Measurements from ENCODE around the gene CLNK. TPM values are rescaled to one million over a fixed set of nuclear protein-coding genes. Genes with fewer than 3 reads are reported as not detected.

CLNK gene
- total and polyA plus RNA-seq, 5 donors = not detected

DNA sequence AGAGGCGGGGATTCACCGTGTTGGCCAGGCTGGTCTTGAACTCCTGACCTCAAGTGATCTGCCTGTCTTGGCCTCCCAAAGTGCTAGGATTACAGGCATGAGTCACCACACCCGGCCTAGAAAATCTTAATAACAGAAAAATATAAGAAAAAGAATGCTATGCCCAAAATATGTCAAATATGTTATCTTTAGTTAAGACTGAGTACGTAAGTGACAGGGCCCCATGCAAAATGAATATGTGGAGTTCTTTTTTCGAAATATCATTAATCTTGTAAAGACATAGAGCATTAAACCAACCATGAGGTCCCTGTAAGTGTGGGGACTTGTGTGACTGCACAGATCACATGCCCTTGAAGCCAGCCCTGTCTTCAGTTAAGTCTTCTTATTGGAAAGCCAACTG, 218.4 kb downstream of the CLNK start:
- Histone ChIP-seq H3K27me3 (ENCODE audit: control insufficient read depth, insufficient read depth) (no peaks in the 10 kb centered on the region), H3K4me1 (ENCODE audit: control insufficient read depth, insufficient read depth, low read length) (no peaks in the 10 kb centered on the region), H3K27ac (ENCODE audit: low read length) (no peak overlapping the region), H3K4me3 (ENCODE audit: low read length) (no peak overlapping the region), H3K9me3 (ENCODE audit: control insufficient read depth, low read length) (no peaks in the 10 kb centered on the region)
- no peak for ATAC-seq
- intact Hi-C loops (cut with DNase I) = loop anchor here in 1 of 4 donors (10.0 kb wide), 1 partner anchor 79 kb away; no protein-coding TSS in a partner anchor
- DNase-seq = no peak
- WGBS = 82% methylated on average over 5 of the region's 5 CpGs

DNA sequence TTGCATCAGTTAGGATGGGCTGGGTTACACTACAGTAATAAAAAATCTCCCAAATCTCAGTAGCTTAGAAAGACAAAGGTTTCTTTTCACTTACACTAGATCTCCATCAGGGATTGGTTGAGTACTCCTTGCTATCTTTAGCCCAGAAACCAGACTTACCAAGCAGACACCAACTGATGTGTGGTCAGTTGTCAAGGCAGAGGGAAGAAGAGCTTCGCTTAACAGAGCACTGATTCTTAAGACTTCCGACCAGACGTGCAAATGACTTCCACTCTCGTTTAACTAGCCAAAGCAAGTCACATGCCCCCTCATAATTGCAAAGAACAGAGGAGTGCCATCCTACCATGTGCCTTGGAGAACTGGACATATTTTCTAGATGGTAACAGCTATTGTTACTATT, 221.7 kb downstream of the CLNK start:
- no peak overlapping the region for H3K27ac ChIP-seq (ENCODE audit: low read length)
- H3K9me3 ChIP-seq (ENCODE audit: control insufficient read depth, low read length) = no peaks in the 10 kb centered on the region
- H3K4me3 ChIP-seq (ENCODE audit: low read length) = no peak overlapping the region
- H3K27me3 ChIP-seq (ENCODE audit: control insufficient read depth, insufficient read depth) = no peaks in the 10 kb centered on the region
- WGBS = 90% methylated on average over 4 of the region's 4 CpGs
- intact Hi-C loops (cut with DNase I) = loop anchor here in 1 of 4 donors (10.0 kb wide), 1 partner anchor 82 kb away; no protein-coding TSS in a partner anchor
- DNase-seq (no peak), ATAC-seq (no peak)
- no peaks in the 10 kb centered on the region for H3K4me1 ChIP-seq (ENCODE audit: control insufficient read depth, insufficient read depth, low read length)

DNA sequence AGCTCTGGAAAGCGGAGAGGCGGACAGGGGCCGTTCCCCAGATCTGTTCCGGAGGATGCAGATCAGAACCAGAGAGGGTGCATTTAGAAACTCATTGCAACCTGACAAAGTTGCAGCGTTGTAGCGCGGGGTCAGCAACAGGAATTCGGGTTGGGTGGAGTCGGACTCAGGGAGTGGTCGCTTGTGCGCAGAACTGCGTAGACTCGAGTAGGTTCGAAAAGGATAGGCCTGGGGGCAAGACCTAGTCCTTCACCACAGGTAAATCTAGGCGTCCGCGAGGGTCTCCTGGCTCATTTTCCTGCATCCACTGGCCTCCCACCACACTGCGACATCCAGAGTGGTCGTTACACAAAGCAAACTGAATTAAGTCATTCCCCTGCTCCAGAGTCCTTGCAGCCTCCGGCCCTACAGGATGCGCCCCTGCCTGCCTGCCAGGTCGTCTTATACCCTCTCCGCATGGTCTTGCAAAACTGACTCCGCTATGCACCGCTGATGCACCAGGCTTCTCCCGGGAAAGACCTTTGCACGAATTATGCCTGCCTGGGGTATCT, 222.6 kb downstream of the CLNK start:
- Histone ChIP-seq H3K27me3 (ENCODE audit: control insufficient read depth, insufficient read depth) (no peaks in the 10 kb centered on the region), H3K4me3 (ENCODE audit: low read length) (peak overlapping the region; percentile 13), H3K4me1 (ENCODE audit: control insufficient read depth, insufficient read depth, low read length) (no peaks in the 10 kb centered on the region), H3K27ac (ENCODE audit: low read length) (no peak overlapping the region), H3K9me3 (ENCODE audit: control insufficient read depth, low read length) (no peaks in the 10 kb centered on the region)
- ATAC-seq (no peak), DNase-seq (no peak)
- 43% methylated on average over 27 of the region's 27 CpGs for WGBS
- intact Hi-C loops (cut with DNase I) = loop anchor here in 1 of 4 donors (10.0 kb wide), 1 partner anchor 83 kb away; no protein-coding TSS in a partner anchor

DNA sequence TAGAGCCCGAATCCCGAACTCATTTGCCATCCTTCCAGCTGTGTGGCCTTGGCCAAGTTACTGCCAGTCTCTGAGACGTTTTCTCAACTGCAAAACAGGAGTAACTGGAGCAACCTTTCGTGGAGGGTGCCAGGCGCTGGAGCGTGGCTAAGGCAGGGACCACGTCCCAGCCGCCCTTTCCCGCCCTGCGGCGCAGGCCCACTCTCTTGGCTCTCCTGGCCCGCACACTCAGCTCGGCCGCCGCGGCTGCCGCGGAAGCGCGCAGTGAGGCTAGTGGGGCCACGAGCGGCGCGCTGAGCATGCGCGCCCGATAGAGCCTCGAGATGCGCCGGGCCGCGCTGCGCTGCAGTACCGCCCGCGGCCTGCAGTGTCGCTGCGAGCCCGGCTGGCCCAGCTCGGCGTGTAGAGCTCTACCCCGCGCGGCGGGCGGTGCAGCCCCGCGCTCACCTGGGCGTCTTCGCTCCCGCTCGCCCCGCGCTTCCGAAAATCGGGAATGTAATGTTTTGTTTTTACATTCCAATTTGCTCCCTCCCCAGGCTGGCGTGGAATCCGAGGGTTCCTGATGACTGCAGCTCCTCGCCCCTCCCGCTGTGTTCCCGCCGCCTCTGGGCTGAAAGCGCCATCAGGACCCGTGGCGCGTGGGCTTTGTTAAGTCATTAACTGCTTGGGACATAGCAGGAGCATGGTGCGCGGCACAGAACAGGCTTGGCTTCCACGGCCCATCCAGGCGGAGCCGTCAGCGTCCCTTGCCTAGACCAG, 223.3 kb downstream of the CLNK start:
- DNase-seq = peak; percentile 59 to 87 (median 81)
- ATAC-seq = peak; percentile 84 to 94
- Histone ChIP-seq H3K27ac (ENCODE audit: low read length) (no peak overlapping the region), H3K4me1 (ENCODE audit: control insufficient read depth, insufficient read depth, low read length) (peaks cover 2% of the 10 kb centered on the region), H3K27me3 (ENCODE audit: control insufficient read depth, insufficient read depth) (no peaks in the 10 kb centered on the region), H3K4me3 (ENCODE audit: low read length) (peak overlapping the region; percentile 13), H3K9me3 (ENCODE audit: control insufficient read depth, low read length) (no peaks in the 10 kb centered on the region)
- 6% methylated on average over 72 of the region's 72 CpGs for WGBS
- intact Hi-C loops (cut with DNase I) = loop anchor here in 1 of 4 donors (10.0 kb wide), 1 partner anchor 84 kb away; no protein-coding TSS in a partner anchor

DNA sequence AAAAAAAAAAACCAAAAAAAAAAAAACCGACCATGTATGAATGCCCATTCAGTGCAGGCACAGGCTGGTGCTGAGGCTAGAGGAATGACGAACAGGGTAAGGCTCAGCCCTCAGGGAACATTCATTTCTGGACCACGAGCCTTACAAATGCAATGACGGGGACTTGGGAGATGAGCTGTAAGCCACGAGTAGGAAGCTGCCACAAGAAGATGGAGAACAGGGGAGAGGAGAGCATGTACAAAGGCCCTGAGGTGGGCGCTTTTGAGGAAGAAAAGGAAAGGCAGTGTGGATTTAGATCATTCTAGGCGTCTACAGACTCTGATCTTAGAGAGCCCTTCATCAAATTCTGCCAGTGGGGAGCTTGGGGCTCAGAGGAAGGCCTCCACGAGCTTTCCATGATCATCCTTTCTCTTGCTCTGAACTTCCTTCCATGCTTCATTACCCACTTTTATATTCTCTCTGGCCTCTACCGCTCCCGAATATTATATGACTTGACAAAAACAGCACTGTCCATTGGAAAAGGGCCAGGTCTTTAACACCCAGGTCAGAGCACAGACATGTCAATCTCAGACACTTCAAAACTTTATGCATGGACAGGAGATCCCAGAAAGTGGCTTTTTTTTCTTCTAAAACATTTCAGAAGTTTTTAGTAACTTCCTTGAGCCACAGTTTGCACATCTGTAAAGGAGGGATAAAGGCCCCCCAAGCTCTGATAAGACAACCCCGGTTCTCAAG, 224.1 kb downstream of the CLNK start:
- DNase-seq (no peak), ATAC-seq (no peak)
- no peak overlapping the region for H3K4me3 ChIP-seq (ENCODE audit: low read length)
- peaks cover 3% of the 10 kb centered on the region for H3K4me1 ChIP-seq (ENCODE audit: control insufficient read depth, insufficient read depth, low read length)
- no peaks in the 10 kb centered on the region for H3K9me3 ChIP-seq (ENCODE audit: control insufficient read depth, low read length)
- intact Hi-C loops (cut with DNase I) = loop anchor here in 1 of 4 donors (10.0 kb wide), 1 partner anchor 84 kb away; no protein-coding TSS in a partner anchor
- 78% methylated on average over 11 of the region's 11 CpGs for WGBS
- no peaks in the 10 kb centered on the region for H3K27me3 ChIP-seq (ENCODE audit: control insufficient read depth, insufficient read depth)
- H3K27ac ChIP-seq (ENCODE audit: low read length) = no peak overlapping the region

DNA sequence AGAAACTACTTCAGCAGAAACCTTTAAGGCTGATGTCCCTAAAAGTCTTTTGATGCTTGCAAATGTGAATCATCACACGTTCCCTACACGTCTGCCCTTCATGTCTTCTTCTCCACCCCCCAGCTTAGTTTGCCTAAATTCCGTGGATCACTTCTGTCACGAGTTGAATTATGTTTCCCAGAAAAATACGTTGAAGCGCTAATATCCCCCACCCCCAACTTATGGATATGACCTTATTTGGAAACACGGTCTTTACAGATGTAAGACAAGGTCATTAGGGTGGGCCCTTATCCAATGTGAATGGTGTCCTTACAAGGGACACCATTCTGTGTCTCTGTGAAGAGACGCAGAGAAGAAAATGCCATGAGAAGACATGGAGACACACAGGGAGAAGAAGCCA, 225.3 kb downstream of the CLNK start:
- Histone ChIP-seq H3K27ac (ENCODE audit: low read length) (no peak overlapping the region), H3K9me3 (ENCODE audit: control insufficient read depth, low read length) (no peaks in the 10 kb centered on the region), H3K4me3 (ENCODE audit: low read length) (no peak overlapping the region), H3K27me3 (ENCODE audit: control insufficient read depth, insufficient read depth) (no peaks in the 10 kb centered on the region), H3K4me1 (ENCODE audit: control insufficient read depth, insufficient read depth, low read length) (peaks cover 3% of the 10 kb centered on the region)
- ATAC-seq (no peak), DNase-seq (no peak)
- intact Hi-C loops (cut with DNase I) = no loop called here
- WGBS = 93% methylated on average over 8 of the region's 8 CpGs

DNA sequence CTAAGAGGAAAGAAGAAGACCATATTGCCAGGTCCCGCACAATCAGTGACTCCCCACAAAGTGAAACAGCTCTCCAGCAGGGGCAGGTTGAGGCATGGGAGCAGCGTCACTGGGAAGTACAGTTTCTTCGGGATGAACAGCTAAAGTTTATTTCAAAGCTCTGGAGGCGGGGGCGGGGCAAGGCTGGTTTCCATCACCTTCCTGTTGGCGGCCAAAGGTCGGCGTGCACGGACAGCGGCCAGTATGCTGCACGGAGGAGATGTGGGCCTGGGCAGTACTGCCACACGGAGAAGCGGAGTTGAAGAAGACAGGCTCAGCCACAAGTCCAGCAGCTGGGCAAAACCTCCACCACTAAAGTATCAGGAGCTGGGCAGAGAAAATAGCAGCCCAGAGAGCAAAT, 226.4 kb downstream of the CLNK start:
- ATAC-seq (no peak), DNase-seq (peak in 2 of 3 donors; percentile 19 to 52)
- intact Hi-C loops (cut with DNase I) = no loop called here
- H3K9me3 ChIP-seq (ENCODE audit: control insufficient read depth, low read length) = no peaks in the 10 kb centered on the region
- 48% methylated on average over 13 of the region's 13 CpGs for WGBS
- H3K4me3 ChIP-seq (ENCODE audit: low read length) = no peak overlapping the region
- no peak overlapping the region for H3K27ac ChIP-seq (ENCODE audit: low read length)
- H3K4me1 ChIP-seq (ENCODE audit: control insufficient read depth, insufficient read depth, low read length) = peaks cover 3% of the 10 kb centered on the region
- H3K27me3 ChIP-seq (ENCODE audit: control insufficient read depth, insufficient read depth) = no peaks in the 10 kb centered on the region

DNA sequence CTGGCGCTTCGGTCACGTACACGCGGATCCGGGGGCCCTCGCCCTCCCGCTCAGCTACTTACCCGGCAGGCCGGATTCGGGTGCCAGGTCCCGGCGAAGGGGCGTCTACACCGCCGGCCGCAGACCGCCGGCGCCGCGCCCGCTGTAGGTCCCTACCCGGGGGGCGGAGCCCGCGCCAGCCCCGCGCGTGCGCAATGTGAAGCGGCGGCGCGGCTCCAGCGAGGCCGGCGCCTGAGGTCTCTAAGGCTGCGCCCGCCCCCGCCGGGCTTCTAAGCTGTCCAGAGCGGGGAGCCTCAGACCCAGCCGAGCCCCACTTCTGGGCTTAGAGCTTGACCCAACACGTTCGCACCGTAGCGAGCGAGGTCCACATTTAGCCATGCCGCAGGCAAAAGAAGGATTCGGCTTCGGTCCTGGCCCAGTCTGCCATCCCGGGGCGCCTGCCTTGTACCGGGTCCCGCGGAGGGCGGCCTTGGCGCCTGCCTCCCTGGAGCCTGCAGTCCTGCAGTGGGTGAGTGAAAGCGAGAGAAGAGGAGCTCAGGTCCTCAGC, 227.2 kb downstream of the CLNK start, which contains the start of gene ZNF518B:
Gene ZNF518B, minus strand, starts transcription at position 172 of the 547 bp plus-strand sequence. CDS start 11,098 bp downstream, outside the sequence.
- intact Hi-C loops (cut with DNase I) = no loop called here
- peaks cover 3% of the 10 kb centered on the region for H3K4me1 ChIP-seq (ENCODE audit: control insufficient read depth, insufficient read depth, low read length)

DNA sequence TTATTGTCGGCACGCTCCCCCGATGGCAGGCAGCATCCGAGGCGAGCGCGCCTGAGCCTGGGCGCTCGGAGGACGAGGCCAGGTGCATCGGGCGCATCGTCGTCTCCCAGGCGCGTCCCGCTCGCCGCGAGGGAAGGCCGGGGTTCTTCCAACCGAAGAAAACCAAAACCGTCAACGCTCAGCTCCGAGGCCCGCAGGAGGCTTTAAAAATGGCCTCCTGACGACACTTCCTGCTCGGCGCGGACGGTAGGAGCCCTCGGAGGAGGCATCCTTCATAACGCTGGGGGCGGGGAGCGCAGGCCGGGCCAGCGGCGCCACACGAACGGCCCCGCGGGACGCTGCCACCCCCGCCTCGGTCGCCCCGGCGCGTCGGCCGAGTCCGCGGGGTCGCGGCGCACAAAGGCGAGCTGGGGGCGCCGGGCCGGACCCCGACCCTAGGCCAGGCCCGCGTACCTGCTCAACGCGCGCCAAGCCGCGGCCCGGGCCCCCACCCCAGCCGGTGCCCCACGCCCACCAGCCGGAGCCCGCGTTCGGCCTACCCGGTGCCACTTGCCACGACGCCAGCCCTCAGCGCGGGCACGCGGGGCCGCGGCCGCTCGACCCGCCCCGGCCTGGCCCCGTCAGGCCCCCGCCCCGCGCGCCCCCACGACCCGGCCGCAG, 227.8 kb downstream of the CLNK start:
- peak; percentile 70 to 87 (median 81) for DNase-seq
- ATAC-seq = peak; percentile 55 to 58
- H3K4me1 ChIP-seq (ENCODE audit: control insufficient read depth, insufficient read depth, low read length) = peaks cover 3% of the 10 kb centered on the region
- no peaks in the 10 kb centered on the region for H3K27me3 ChIP-seq (ENCODE audit: control insufficient read depth, insufficient read depth)
- no peaks in the 10 kb centered on the region for H3K9me3 ChIP-seq (ENCODE audit: control insufficient read depth, low read length)
- H3K4me3 ChIP-seq (ENCODE audit: low read length) = peak overlapping the region; percentile 91
- H3K27ac ChIP-seq (ENCODE audit: low read length) = peak overlapping the region; percentile 51
- 3% methylated on average over 96 of the region's 96 CpGs for WGBS
- intact Hi-C loops (cut with DNase I) = no loop called here

More for the DNA sequence above, 227.2 kb downstream of the CLNK start, which contains the start of gene ZNF518B:
- ATAC-seq (peak; percentile 90 to 92), DNase-seq (peak; percentile 71 to 90 (median 90))
- peak within 1 kb of the TSS; percentile 91 for H3K4me3 ChIP-seq (ENCODE audit: low read length)
- no peaks in the 10 kb centered on the region for H3K9me3 ChIP-seq (ENCODE audit: control insufficient read depth, low read length)
- 3% methylated on average over 60 of the region's 60 CpGs for WGBS
- H3K27ac ChIP-seq (ENCODE audit: low read length) = peak within 1 kb of the TSS; percentile 51
- no peaks in the 10 kb centered on the region for H3K27me3 ChIP-seq (ENCODE audit: control insufficient read depth, insufficient read depth)

DNA sequence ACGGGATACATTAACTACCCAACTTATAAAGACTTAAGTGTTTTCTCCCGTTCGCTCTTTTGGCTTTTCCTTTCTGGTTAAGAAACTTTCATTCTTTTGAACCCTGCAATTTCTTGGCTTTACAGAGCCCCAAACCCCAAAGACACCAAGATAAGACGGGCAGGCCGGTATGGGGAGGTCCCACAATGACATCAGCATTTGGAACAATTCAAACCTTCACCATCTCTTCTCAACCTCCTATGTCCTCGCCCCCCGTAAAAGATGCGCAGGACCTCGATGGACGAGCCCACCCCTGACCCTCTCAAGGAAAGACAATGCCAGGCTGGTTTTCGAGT, 228.3 kb downstream of the CLNK start:
- H3K27ac ChIP-seq (ENCODE audit: low read length) = no peak overlapping the region
- H3K4me1 ChIP-seq (ENCODE audit: control insufficient read depth, insufficient read depth, low read length) = peaks cover 3% of the 10 kb centered on the region
- no peak for ATAC-seq
- H3K4me3 ChIP-seq (ENCODE audit: low read length) = peak overlapping the region; percentile 91
- no peaks in the 10 kb centered on the region for H3K27me3 ChIP-seq (ENCODE audit: control insufficient read depth, insufficient read depth)
- intact Hi-C loops (cut with DNase I) = no loop called here
- 43% methylated on average over 11 of the region's 11 CpGs for WGBS
- no peak for DNase-seq
- no peaks in the 10 kb centered on the region for H3K9me3 ChIP-seq (ENCODE audit: control insufficient read depth, low read length)
